Body of pancreas (tissue), 4 donors: ENCODE results near the gene WWTR1.

Source experiments
- CTCF ChIP-seq, 7 experiments: fragments of 450-650 bp in 4 of 7; fragments of 200-600 bp in 3 of 7; sonication (generic) in 3 of 7; IDR thresholded peaks; one replicate each; pipeline ENCODE4 v1.5.1; 2016 to 2019; ENCODE audit warnings: antibody characterized with exemption in 7 of 7
- POLR2A ChIP-seq, 3 donors: fragments of 450-650 bp; IDR thresholded peaks; one replicate each; pipeline ENCODE4 v1.6.1; 2016; ENCODE audit warnings: antibody characterized with exemption in 3 of 3, mild to moderate bottlenecking in 2 of 3

- no peak for TF ChIP-seq CTCF (IDR thresholded peaks at IDR 0.05)
- TF ChIP-seq POLR2A (IDR thresholded peaks at IDR 0.05): no peak
These were observed 46.7 kb downstream of the WWTR1 start for GRCh38 chr3:149611149-149611548.
